Measurements from ENCODE around the gene CER1. TPM values are rescaled to one million over a fixed set of nuclear protein-coding genes. Genes with fewer than 3 reads are reported as not detected.

Gene CER1
- total RNA-seq: not detected

DNA sequence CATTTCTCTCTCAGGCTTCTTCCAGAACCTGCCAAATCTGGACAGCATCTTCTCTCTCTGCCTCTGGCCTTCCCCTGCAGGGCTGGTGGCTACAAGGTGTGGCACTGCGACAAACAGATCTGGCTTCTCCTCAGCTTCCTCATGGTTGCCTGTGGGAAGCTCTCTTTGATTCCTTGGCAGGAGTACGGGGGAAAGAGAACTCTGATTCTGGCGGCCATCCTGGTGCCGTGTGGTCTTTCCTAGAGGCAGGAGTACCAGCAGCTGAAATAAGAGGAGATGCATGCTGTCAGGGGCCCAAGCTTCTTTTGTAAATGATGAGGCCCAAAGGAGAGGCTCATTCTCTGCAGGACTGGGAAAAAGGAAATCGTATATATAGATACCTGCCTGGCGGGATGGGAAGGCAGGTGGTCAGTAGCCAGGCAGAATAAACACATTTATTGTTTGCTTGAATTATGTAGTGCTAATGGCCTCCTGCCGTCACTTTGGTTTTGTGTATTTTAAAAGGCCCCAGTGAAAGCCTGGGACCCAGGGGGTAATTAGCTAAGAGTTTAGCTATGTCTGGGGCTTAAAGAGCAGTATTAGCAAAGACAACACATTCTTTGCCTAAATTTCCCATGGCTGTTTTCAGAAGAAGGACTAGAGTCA, at the start of gene CER1:
Gene CER1 (minus strand): TSS at position 343 of the 645 bp plus-strand sequence. CDS start 61 bp downstream, at position 282.
- H3K27ac Mint-ChIP-seq: no peak within 1 kb of the TSS
- no peaks in the 10 kb centered on the region for H3K4me1 Mint-ChIP-seq (ENCODE audit: low read depth in 2 of 2)
- no peak for ATAC-seq
- no peaks in the 10 kb centered on the region for H3K9me3 Mint-ChIP-seq
- DNase-seq (ENCODE audit: low spot score): no peak
- H3K27me3 Mint-ChIP-seq: peaks cover 25 to 46% of the 10 kb centered on the region in 2 donors
- no peaks in the 10 kb centered on the region for H3K36me3 Mint-ChIP-seq
- no peak within 1 kb of the TSS for H3K4me3 Mint-ChIP-seq

DNA sequence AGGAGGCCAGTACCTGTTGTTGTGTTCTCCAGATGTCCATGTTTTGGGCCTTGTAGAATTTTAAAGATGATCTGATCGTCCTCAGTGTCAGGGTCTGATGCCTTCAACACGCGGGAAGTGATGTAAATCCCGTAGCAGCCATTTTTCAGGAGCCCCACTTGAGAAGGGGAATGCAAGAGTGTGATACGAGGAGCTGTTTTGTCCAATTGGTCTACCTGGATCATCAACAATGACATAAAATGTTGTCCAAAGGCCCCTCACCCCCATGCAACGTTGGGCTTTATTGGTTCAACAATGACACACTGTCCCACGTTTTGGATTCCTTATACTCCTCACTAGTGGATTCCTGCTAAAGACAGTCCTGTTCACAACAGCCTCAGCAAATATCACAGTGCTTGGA, 48.1 kb upstream of the CER1 start:
- Mint-ChIP-seq H3K9me3 (no peaks in the 10 kb centered on the region), H3K4me1 (ENCODE audit: low read depth in 2 of 2) (no peaks in the 10 kb centered on the region), H3K27me3 (peaks cover 4 to 26% of the 10 kb centered on the region in 2 donors), H3K4me3 (no peak overlapping the region), H3K36me3 (no peaks in the 10 kb centered on the region), H3K27ac (no peak overlapping the region)
- ATAC-seq (peak in 1 of 2 donors; percentile 32), DNase-seq (ENCODE audit: low spot score) (no peak)

GRCh38 chr9:14769230-14769571, 46.7 kb upstream of the CER1 start:
- Mint-ChIP-seq H3K27me3 (peaks cover 5 to 31% of the 10 kb centered on the region in 2 donors), H3K27ac (no peak overlapping the region), H3K36me3 (no peaks in the 10 kb centered on the region), H3K4me1 (ENCODE audit: low read depth in 2 of 2) (no peaks in the 10 kb centered on the region), H3K9me3 (no peaks in the 10 kb centered on the region), H3K4me3 (no peak overlapping the region)
- ATAC-seq (no peak), DNase-seq (ENCODE audit: low spot score) (no peak)

DNA sequence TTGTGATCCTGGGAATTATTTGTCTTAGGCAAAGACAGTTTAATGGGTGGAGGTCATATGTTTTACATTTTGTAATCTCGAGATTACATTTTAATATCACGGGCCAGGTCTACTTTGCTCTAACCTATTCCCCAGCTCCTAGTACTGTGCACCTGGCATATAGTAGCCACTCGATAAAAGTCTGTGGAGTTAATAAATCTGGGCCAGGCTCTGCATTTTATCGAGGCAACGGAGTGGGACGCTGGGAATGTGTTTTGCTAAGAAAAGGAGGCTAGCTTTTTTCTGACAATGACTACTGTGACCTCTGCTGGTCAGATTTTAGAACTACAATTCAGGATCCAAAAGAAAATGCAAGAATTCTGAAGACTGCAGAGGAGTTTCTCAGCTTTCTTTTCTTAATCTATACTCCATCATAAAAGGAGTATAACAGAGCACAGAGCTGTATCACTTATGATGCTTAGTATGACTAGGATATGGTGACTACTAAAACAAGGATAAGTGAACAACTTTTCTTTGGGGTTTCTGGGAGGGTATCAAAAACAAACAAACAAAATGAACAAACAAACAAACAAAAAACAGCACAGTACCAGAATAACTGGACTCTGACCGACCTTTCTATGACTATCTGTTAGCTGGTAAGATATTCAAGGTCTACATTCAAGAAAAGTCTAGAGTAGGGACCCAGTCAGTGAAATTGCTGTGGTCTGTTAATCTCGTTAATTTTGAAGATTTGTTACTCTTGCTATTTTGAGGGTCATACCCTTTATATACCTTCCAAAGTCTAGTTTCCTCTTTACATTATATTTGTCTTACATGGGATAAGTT, 46.1 kb upstream of the CER1 start:
- peaks cover 8 to 31% of the 10 kb centered on the region in 2 donors for H3K27me3 Mint-ChIP-seq
- H3K9me3 Mint-ChIP-seq: no peaks in the 10 kb centered on the region
- ATAC-seq (no peak), DNase-seq (ENCODE audit: low spot score) (no peak)
- no peak overlapping the region for H3K27ac Mint-ChIP-seq
- no peak overlapping the region for H3K4me3 Mint-ChIP-seq
- H3K36me3 Mint-ChIP-seq: no peaks in the 10 kb centered on the region
- H3K4me1 Mint-ChIP-seq (ENCODE audit: low read depth in 2 of 2): no peaks in the 10 kb centered on the region

GRCh38 chr9:14766299-14766698, 43.8 kb upstream of the CER1 start:
- Mint-ChIP-seq H3K4me3 (no peak overlapping the region), H3K27ac (no peak overlapping the region), H3K27me3 (peaks cover 8 to 31% of the 10 kb centered on the region in 2 donors), H3K4me1 (ENCODE audit: low read depth in 2 of 2) (no peaks in the 10 kb centered on the region), H3K36me3 (no peaks in the 10 kb centered on the region), H3K9me3 (no peaks in the 10 kb centered on the region)
- ATAC-seq: no peak
- DNase-seq (ENCODE audit: low spot score): no peak

- ATAC-seq: no peak
- no peak overlapping the region for H3K27ac Mint-ChIP-seq
- no peak overlapping the region for H3K4me3 Mint-ChIP-seq
- H3K9me3 Mint-ChIP-seq: no peaks in the 10 kb centered on the region
- no peaks in the 10 kb centered on the region for H3K4me1 Mint-ChIP-seq (ENCODE audit: low read depth in 2 of 2)
- peaks cover 4 to 7% of the 10 kb centered on the region in 2 donors for H3K27me3 Mint-ChIP-seq
- no peak for DNase-seq (ENCODE audit: low spot score)
- H3K36me3 Mint-ChIP-seq: no peaks in the 10 kb centered on the region
Observed at GRCh38 chr9:14761584-14761983, 39.1 kb upstream of the CER1 start.

GRCh38 chr9:14760060-14760459, 37.5 kb upstream of the CER1 start:
- ATAC-seq: no peak
- Mint-ChIP-seq H3K4me3 (no peak overlapping the region), H3K27me3 (peaks cover 0 to 4% of the 10 kb centered on the region in 2 donors)

DNA sequence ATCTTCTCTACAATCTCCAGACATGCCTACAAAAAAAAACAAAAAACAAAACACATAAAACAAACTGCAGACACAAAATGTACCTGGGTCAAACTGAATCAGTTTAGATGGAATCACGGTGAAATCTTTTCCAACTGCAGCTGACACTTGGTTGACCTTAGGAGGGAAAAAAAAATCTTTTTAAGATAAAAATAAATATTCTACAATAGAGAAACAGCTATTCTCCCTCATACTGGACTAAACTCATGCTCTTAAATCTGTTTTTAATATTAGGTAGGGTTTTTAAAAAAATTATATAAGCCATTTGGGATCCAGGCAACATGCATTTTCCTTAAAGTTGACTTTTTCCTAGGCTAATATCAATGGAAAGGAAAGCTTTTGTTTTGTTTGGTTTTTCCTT, 33.8 kb upstream of the CER1 start:
- DNase-seq (ENCODE audit: low spot score) (no peak), ATAC-seq (no peak)
- H3K4me3 Mint-ChIP-seq: no peak overlapping the region
- no peak overlapping the region for H3K27ac Mint-ChIP-seq
- no peaks in the 10 kb centered on the region for H3K4me1 Mint-ChIP-seq (ENCODE audit: low read depth in 2 of 2)
- H3K27me3 Mint-ChIP-seq: peaks cover 5 to 10% of the 10 kb centered on the region in 2 donors
- H3K9me3 Mint-ChIP-seq: no peaks in the 10 kb centered on the region
- H3K36me3 Mint-ChIP-seq: no peaks in the 10 kb centered on the region

More at GRCh38 chr9:14760060-14760459, 37.5 kb upstream of the CER1 start:
- no peak for DNase-seq (ENCODE audit: low spot score)
- no peaks in the 10 kb centered on the region for H3K36me3 Mint-ChIP-seq
- H3K4me1 Mint-ChIP-seq (ENCODE audit: low read depth in 2 of 2): no peaks in the 10 kb centered on the region
- no peak overlapping the region for H3K27ac Mint-ChIP-seq
- no peaks in the 10 kb centered on the region for H3K9me3 Mint-ChIP-seq

DNA sequence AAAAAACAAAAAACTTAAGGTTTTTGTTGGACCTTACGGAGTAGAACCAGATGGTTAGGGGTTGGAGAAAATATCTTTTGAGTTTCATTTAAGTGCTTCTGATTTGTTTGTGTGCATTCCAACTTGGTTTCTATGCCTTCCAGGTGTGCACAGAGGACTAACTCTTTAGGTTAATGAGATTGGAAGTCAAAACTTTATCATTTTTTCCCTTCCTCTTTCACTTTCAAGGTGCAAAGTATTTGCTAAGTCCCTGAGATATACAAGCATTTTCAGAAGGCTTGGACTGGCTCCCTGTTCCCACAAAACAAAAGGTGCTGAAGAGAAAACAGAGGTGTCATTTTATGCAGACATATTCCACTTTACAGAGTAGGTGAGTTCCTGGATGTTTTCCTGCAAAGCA, 30.3 kb upstream of the CER1 start:
- no peaks in the 10 kb centered on the region for H3K4me1 Mint-ChIP-seq (ENCODE audit: low read depth in 2 of 2)
- H3K9me3 Mint-ChIP-seq: no peaks in the 10 kb centered on the region
- no peak overlapping the region for H3K4me3 Mint-ChIP-seq
- DNase-seq (ENCODE audit: low spot score) (no peak), ATAC-seq (no peak)
- no peaks in the 10 kb centered on the region for H3K36me3 Mint-ChIP-seq
- no peak overlapping the region for H3K27ac Mint-ChIP-seq
- peaks cover 15 to 35% of the 10 kb centered on the region in 2 donors for H3K27me3 Mint-ChIP-seq

GRCh38 chr9:14752271-14752670, 29.7 kb upstream of the CER1 start:
- Mint-ChIP-seq H3K36me3 (no peaks in the 10 kb centered on the region), H3K4me3 (no peak overlapping the region), H3K9me3 (no peaks in the 10 kb centered on the region), H3K27me3 (peaks cover 15 to 37% of the 10 kb centered on the region in 2 donors), H3K4me1 (ENCODE audit: low read depth in 2 of 2) (no peaks in the 10 kb centered on the region), H3K27ac (no peak overlapping the region)
- no peak for DNase-seq (ENCODE audit: low spot score)
- no peak for ATAC-seq

DNA sequence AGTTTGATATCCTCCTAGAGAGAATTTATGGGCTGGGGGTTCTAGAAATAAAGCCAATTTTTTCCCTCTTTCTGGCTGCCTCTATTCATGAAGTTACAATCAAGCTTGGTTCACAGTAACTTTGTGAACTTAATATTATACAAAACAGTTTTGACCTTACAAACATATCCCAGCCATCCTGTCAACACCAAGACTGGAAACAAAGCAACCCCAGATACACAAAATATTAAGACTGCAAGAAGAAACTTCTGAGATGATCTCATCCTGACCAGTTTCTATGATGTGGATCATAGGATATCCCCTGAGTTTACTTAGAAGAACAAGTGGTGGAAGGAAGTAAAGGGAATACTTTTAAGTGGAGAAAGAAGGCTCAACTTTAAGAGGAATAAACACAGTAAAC, 28.3 kb upstream of the CER1 start:
- no peak overlapping the region for H3K4me3 Mint-ChIP-seq
- no peak overlapping the region for H3K27ac Mint-ChIP-seq
- ATAC-seq (no peak), DNase-seq (ENCODE audit: low spot score) (no peak)
- no peaks in the 10 kb centered on the region for H3K4me1 Mint-ChIP-seq (ENCODE audit: low read depth in 2 of 2)
- no peaks in the 10 kb centered on the region for H3K9me3 Mint-ChIP-seq
- H3K27me3 Mint-ChIP-seq: peaks cover 15 to 37% of the 10 kb centered on the region in 2 donors
- no peaks in the 10 kb centered on the region for H3K36me3 Mint-ChIP-seq

DNA sequence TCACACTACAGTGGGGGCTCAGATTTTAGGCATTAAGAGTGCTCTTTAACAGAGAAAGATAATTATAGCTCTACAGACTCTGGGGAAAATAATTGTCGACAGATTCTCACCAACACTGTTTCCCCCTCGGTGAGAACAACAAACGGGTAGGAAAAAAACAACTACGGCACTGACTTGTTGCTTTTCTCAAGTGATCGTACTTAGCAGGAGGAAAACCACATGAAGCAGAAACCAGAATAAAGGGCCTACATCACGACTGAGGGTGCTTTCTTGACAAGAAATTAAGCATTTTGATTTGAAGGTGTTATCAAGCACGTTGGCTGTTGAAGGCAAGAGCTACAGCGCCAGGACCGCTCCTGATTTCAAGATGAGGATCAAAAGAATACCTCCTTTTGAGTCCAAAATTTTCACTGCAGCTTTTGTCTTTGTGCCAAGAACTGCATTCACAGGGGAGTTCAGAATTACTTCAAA, 27.2 kb upstream of the CER1 start:
- Mint-ChIP-seq H3K4me3 (no peak overlapping the region), H3K9me3 (no peaks in the 10 kb centered on the region), H3K36me3 (no peaks in the 10 kb centered on the region), H3K27me3 (peaks cover 17 to 47% of the 10 kb centered on the region in 2 donors), H3K4me1 (ENCODE audit: low read depth in 2 of 2) (no peaks in the 10 kb centered on the region), H3K27ac (no peak overlapping the region)
- no peak for ATAC-seq
- no peak for DNase-seq (ENCODE audit: low spot score)

DNA sequence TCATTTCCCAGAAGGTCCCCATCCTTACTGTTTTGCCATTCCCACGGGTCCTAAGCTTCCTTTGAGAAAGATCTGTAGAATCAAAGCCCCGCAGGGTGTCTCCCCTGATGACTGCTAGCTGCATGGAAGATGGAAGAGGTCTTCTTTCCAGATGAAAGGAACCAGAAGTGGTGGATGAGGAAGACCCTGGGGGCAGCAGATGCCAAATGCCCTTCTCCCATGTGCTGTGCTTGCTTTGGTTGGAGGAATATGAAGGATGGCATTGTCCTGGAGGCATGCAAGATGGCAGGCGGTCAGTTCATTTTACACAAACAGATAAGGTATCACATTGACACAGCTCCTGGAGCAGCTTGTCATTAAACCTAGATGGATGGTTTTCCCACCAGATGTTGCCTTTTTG, 25.8 kb upstream of the CER1 start:
- ATAC-seq: no peak
- no peak for DNase-seq (ENCODE audit: low spot score)

GRCh38 chr9:14747111-14747510, 24.6 kb upstream of the CER1 start:
- no peaks in the 10 kb centered on the region for H3K4me1 Mint-ChIP-seq (ENCODE audit: low read depth in 2 of 2)
- ATAC-seq: no peak

More for the DNA sequence above, 25.8 kb upstream of the CER1 start:
- H3K27me3 Mint-ChIP-seq: peaks cover 16 to 49% of the 10 kb centered on the region in 2 donors
- H3K36me3 Mint-ChIP-seq: no peaks in the 10 kb centered on the region
- no peaks in the 10 kb centered on the region for H3K4me1 Mint-ChIP-seq (ENCODE audit: low read depth in 2 of 2)
- H3K27ac Mint-ChIP-seq: no peak overlapping the region
- no peak overlapping the region for H3K4me3 Mint-ChIP-seq
- no peaks in the 10 kb centered on the region for H3K9me3 Mint-ChIP-seq

More at GRCh38 chr9:14747111-14747510, 24.6 kb upstream of the CER1 start:
- H3K4me3 Mint-ChIP-seq: no peak overlapping the region
- H3K27ac Mint-ChIP-seq: no peak overlapping the region
- H3K27me3 Mint-ChIP-seq: peaks cover 19 to 50% of the 10 kb centered on the region in 2 donors
- H3K9me3 Mint-ChIP-seq: no peaks in the 10 kb centered on the region
- no peak for DNase-seq (ENCODE audit: low spot score)
- no peaks in the 10 kb centered on the region for H3K36me3 Mint-ChIP-seq

Measured in natural killer cell treated with Interleukin-12 subunit alpha and Interleukin-12 subunit beta and Interleukin-15 and Interleukin-18, amount 100 ng/mL, for 72 hours (primary cell).